ENCODE results near the gene TAF4. TPM values are rescaled to one million over a fixed set of nuclear protein-coding genes. Genes with fewer than 3 reads are reported as not detected.

The TAF4 gene
- total and polyA plus RNA-seq, 2 of the 13 experiments (the other 11 are each of a cell fraction or from before 2014, with no cell fraction given), result 5.9 to 12.0 TPM

DNA sequence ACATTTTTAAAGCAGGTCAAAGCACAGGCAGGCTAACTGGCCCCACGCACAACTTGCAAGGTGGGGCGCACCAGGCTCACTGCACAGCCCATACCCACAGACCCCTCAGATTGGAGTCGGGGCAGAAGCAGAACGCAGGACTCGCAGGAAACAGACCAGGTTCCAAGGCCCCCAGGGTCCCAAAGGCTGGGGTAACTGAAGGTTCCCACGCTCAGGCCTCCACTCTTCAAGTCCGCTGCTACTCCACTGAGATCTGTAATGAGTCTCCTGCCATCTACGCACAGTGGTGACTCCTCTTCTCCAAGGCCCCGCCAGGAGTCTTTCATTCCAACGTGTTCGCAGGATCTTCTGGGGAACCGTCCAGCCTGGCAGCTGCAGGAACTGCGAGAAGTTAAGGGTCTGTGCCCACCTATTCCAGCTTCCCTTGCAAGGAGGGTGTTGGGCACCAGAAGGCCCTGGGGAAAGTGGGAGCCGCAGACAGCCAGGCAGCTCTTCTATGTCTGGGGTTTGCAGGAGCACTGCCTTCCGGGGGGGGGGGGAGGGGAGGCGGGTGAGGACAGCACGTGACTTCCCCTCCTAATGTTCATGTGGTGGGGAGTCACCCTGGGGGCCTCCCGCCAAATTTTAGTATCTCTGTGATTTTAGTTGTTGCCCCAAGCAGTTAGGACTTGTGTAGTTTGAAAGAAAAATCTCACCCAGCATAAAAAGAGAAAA, 2.0 kb upstream of the TAF4 start:
- in situ Hi-C loops (cut with HindIII; ENCODE audit: extremely low pct_ligation_motif_present, low pct_unique_long_range_greater_than_20kb) (loop anchor here (5.0 kb wide), 1 partner anchor 55 kb away; the partner anchor contains the start of gene LSM14B), intact Hi-C loops (cut with micrococcal nuclease; ENCODE audit: unreplicated experiment) (loop anchor here (1.0 to 5.0 kb wide), 2 partner anchors 54 to 70 kb away; no protein-coding TSS in a partner anchor)
- POLR2A ChIA-PET, result interaction anchor here (0.6 to 6.2 kb wide), 30 partner anchors 18 to 1671 kb away, joined by 3 to 260 read pairs (median 6); partner anchors contain the start of genes LAMA5, LSM14B, MTG2 and PSMA7
- Histone ChIP-seq H3K9me3 (ENCODE audit: low read length) (no peaks in the 10 kb centered on the region), H2AFZ (ENCODE audit: low read length) (no peak overlapping the region), H3K4me3 (replicated peaks in 1 of 3; ENCODE audit: insufficient read depth in 1 of 3, low read depth in 2 of 3, low read length in 3 of 3) (peak overlapping the region; percentile 60 to 81 (median 65); a peak in 5 of 6 replicates), H4K20me1 (ENCODE audit: insufficient read depth, low read length) (peaks cover 18% of the 10 kb centered on the region), H3K79me2 (ENCODE audit: insufficient read depth, low read length) (peaks cover 19% of the 10 kb centered on the region), H3K4me2 (ENCODE audit: low read depth, low read length) (peak overlapping the region; percentile 92), H3K9ac (ENCODE audit: insufficient read depth, low read depth, low read length) (peak overlapping the region; percentile 88), H3K36me3 (replicated peaks in 1 of 2; ENCODE audit: control insufficient read depth in 1 of 2, insufficient read depth in 2 of 2, low read length in 2 of 2) (peaks cover 0 to under 1% of the 10 kb centered on the region in 2 experiments; a peak in 2 of 5 replicates), H3K27me3 (ENCODE audit: control insufficient read depth in 1 of 2, insufficient read depth in 2 of 2, low read length in 2 of 2) (no peaks in the 10 kb centered on the region), H3K27ac (ENCODE audit: extremely low read length, insufficient read depth, low read length) (peak overlapping the region; percentile 84), H3K4me1 (ENCODE audit: insufficient read depth, low read length) (peaks cover 47% of the 10 kb centered on the region)
- DNase-seq (ENCODE audit: low spot score) (no peak), ATAC-seq (no peak; the same call in 2 of the 3 replicates), FAIRE-seq (no peak)
- BruUV-seq (replicated peaks), result no TSS peak
- CTCF ChIA-PET (ENCODE audit: low intra/inter-chr PET ratio, low total read pairs), result interaction anchor here (1.4 kb wide), 1 partner anchor 69 kb away, joined by 3 read pairs; no protein-coding TSS in a partner anchor
- WGBS (ENCODE audit: low lambda C conversion rate), result 57% methylated on average over 18 of the region's 18 CpGs
- TF ChIP-seq MED8 (CRISPR knock-in tag; IDR thresholded peaks at IDR 0.05; ENCODE audit: insufficient replicate concordance), result peak; percentile 27
- TF ChIP-seq MEIS2 (CRISPR knock-in tag; IDR thresholded peaks at IDR 0.05), result no peak
- no peak for TF ChIP-seq TCF7 (IDR thresholded peaks at IDR 0.05; ENCODE audit: low read depth)
- no peak for TF ChIP-seq MXI1 (IDR thresholded peaks at IDR 0.05; ENCODE audit: borderline replicate concordance, low read depth, low read length)
- TF ChIP-seq GABPB1 (CRISPR knock-in tag; IDR thresholded peaks at IDR 0.05), result no peak
- TF ChIP-seq, protein P1, sequence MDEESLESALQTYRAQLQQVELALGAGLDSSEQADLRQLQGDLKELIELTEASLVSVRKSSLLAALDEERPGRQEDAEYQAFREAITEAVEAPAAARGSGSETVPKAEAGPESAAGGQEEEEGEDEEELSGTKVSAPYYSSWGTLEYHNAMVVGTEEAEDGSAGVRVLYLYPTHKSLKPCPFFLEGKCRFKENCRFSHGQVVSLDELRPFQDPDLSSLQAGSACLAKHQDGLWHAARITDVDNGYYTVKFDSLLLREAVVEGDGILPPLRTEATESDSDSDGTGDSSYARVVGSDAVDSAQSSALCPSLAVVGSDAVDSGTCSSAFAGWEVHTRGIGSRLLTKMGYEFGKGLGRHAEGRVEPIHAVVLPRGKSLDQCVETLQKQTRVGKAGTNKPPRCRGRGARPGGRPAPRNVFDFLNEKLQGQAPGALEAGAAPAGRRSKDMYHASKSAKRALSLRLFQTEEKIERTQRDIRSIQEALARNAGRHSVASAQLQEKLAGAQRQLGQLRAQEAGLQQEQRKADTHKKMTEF (CRISPR knock-in tag; IDR thresholded peaks at IDR 0.05), result no peak
- no peak for TF ChIP-seq NONO (IDR thresholded peaks at IDR 0.05)
- TF ChIP-seq NONO (CRISPR knock-in tag; conservative IDR thresholded peaks at IDR 0.05), result 0 out of 2 replicates have a peak, but pooled peaks have one; percentile 7
- no peak for TF ChIP-seq ZMAT5 (CRISPR knock-in tag; IDR thresholded peaks at IDR 0.05; ENCODE audit: borderline replicate concordance, low read depth)
- TF ChIP-seq ZNF10 (CRISPR knock-in tag; IDR thresholded peaks at IDR 0.05; ENCODE audit: borderline replicate concordance, low read depth), result no peak
- no peak for TF ChIP-seq MBD4 (IDR thresholded peaks at IDR 0.05; ENCODE audit: borderline replicate concordance, low read length)
- TF ChIP-seq, protein P2, sequence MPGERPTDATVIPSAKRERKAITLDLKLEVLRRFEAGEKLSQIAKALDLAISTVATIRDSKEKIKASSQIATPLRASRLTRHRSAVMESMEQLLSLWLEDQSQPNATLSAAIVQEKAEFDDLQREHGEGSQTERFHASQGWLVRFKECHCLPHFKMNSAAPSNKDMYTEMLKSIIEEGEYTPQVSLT (CRISPR knock-in tag; IDR thresholded peaks at IDR 0.05; ENCODE audit: borderline replicate concordance, low read depth), result no peak
- no peak for TF ChIP-seq ADNP (CRISPR knock-in tag; IDR thresholded peaks at IDR 0.05)
- no peak for TF ChIP-seq PAXIP1 (CRISPR knock-in tag; conservative IDR thresholded peaks at IDR 0.05)
- no peak for TF ChIP-seq ATAD3A (CRISPR knock-in tag; IDR thresholded peaks at IDR 0.05)
- TF ChIP-seq RNF2 (conservative IDR thresholded peaks at IDR 0.05; ENCODE audit: low read depth), result 0 out of 2 replicates have a peak, but pooled peaks have one; percentile 25
- no peak for TF ChIP-seq ZNF335 (CRISPR knock-in tag; IDR thresholded peaks at IDR 0.05)

Data from HepG2 (cell line).